ENCODE measurements around the gene GSC2. TPM values are rescaled to one million over a fixed set of nuclear protein-coding genes. Genes with fewer than 3 reads are reported as not detected.

Gene GSC2
- total and polyA plus RNA-seq, 9 of the 15 experiments (the other 6 are each of a cell fraction or from before 2014, with no cell fraction given) = not detected

- TF ChIP-seq CREB1 (IDR thresholded peaks at IDR 0.05) (no peak), CREB1 (CRISPR knock-in tag; IDR thresholded peaks at IDR 0.05) (no peak), PURB (CRISPR knock-in tag; IDR thresholded peaks at IDR 0.05; ENCODE audit: low read depth) (no peak), ELF2 (CRISPR knock-in tag; IDR thresholded peaks at IDR 0.05) (peak; percentile 98), PPARD (CRISPR knock-in tag; IDR thresholded peaks at IDR 0.05) (peak; percentile 58; the same call in 1 of the 2 replicates), FOXP1 (CRISPR knock-in tag; IDR thresholded peaks at IDR 0.05) (no peak), ZNF444 (CRISPR knock-in tag; IDR thresholded peaks at IDR 0.05) (peak; percentile 87; the same call in 1 of the 2 replicates), EP300 (IDR thresholded peaks at IDR 0.05; ENCODE audit: low read length) (0 out of 2 replicates have a peak, but pooled peaks have one; percentile 13), REST (IDR thresholded peaks at IDR 0.05; ENCODE audit: borderline replicate concordance) (no peak), REST (CRISPR knock-in tag; IDR thresholded peaks at IDR 0.05; ENCODE audit: low read depth) (peak; percentile 90), ZNF311 (CRISPR knock-in tag; IDR thresholded peaks at IDR 0.05) (no peak), ZNF586 (CRISPR knock-in tag; conservative IDR thresholded peaks at IDR 0.05) (0 out of 2 replicates have a peak, but pooled peaks have one; percentile 46), BRD4 (IDR thresholded peaks at IDR 0.05) (peak; percentile 57; the same call in 1 of the 2 replicates), ETS2 (tag; IDR thresholded peaks at IDR 0.05; ENCODE audit: borderline replicate concordance, poor library complexity, severe bottlenecking) (peak; percentile 87), FOXM1 (IDR thresholded peaks at IDR 0.05; ENCODE audit: low read depth) (no peak), FOXM1 (CRISPR knock-in tag; IDR thresholded peaks at IDR 0.05; ENCODE audit: low read depth) (no peak), PTRF (tag; IDR thresholded peaks at IDR 0.05) (no peak), POLR2AphosphoS5 (IDR thresholded peaks at IDR 0.05; ENCODE audit: control insufficient read depth, insufficient read depth, low read depth, low read length) (no peak)
Observed at GRCh38 chr22:19178065-19178656, 28.1 kb upstream of the GSC2 start (continued).

Measured in K562 (cell line).